Measurements from ENCODE around the gene EFNA5.
A peak's percentile ranks its signal among the peaks of the same experiment; 100 is the strongest.
"Not testable (repeated sequence)": the region's sequence is repeated elsewhere in the genome, so short reads cannot be mapped to it uniquely, and the experiment has no call there.

Gene EFNA5

GRCh38 chr5:107515521-107516080 lies 155.1 kb downstream of the EFNA5 start:
- no peak for DNase-seq

GRCh38 chr5:107514305-107514704 lies 156.4 kb downstream of the EFNA5 start:
- DNase-seq: no peak

GRCh38 chr5:107513337-107514085 lies 157.2 kb downstream of the EFNA5 start:
- DNase-seq: no peak

- DNase-seq: no peak
Observed at GRCh38 chr5:107512029-107512428, 158.7 kb downstream of the EFNA5 start.

- peak; percentile 47 for DNase-seq
Observed at GRCh38 chr5:107510125-107510524, 160.6 kb downstream of the EFNA5 start.

- no peak for DNase-seq
Observed at GRCh38 chr5:107508097-107508496, 162.6 kb downstream of the EFNA5 start.

GRCh38 chr5:107505763-107506534 lies 164.8 kb downstream of the EFNA5 start:
- DNase-seq: no peak

- DNase-seq: no peak
Observed at GRCh38 chr5:107504424-107504823, 166.3 kb downstream of the EFNA5 start.

- no peak for DNase-seq
Observed at GRCh38 chr5:107502676-107503060, 168.1 kb downstream of the EFNA5 start.

- no peak for DNase-seq
Observed at GRCh38 chr5:107501965-107502675, 168.6 kb downstream of the EFNA5 start.

GRCh38 chr5:107500840-107501239 lies 169.9 kb downstream of the EFNA5 start:
- peak; percentile 25 for DNase-seq

- no peak for DNase-seq
Observed at GRCh38 chr5:107500347-107500746, 170.4 kb downstream of the EFNA5 start.

- DNase-seq: no peak
Observed at GRCh38 chr5:107499776-107500175, 171.0 kb downstream of the EFNA5 start.

- no peak for DNase-seq
Observed at GRCh38 chr5:107499237-107499636, 171.5 kb downstream of the EFNA5 start.

GRCh38 chr5:107496466-107496865 lies 174.3 kb downstream of the EFNA5 start:
- DNase-seq: no peak

GRCh38 chr5:107494129-107494528 lies 176.6 kb downstream of the EFNA5 start:
- not testable (repeated sequence) for DNase-seq

- peak; percentile 43 for DNase-seq
Observed at GRCh38 chr5:107487056-107487542, 183.6 kb downstream of the EFNA5 start.

GRCh38 chr5:107486489-107486888 lies 184.2 kb downstream of the EFNA5 start:
- peak; percentile 61 for DNase-seq

GRCh38 chr5:107485184-107485583 lies 185.6 kb downstream of the EFNA5 start:
- DNase-seq: no peak

- no peak for DNase-seq
Observed at GRCh38 chr5:107484281-107484680, 186.5 kb downstream of the EFNA5 start.

- no peak for DNase-seq
Observed at GRCh38 chr5:107483231-107484024, 187.3 kb downstream of the EFNA5 start.

- no peak for DNase-seq
Observed at GRCh38 chr5:107478068-107478641, 192.6 kb downstream of the EFNA5 start.
